HG03354 (cell line): ENCODE measurements around the gene TMEM185B.

Source experiments
- ATAC-seq: cut with Tn5 transposase; IDR thresholded peaks from one replicate; pipeline ENCODE4 v1.9.1; 2021; ENCODE audit warnings: mild to moderate bottlenecking; ENCODE audit not compliant: unreplicated experiment, poor library complexity, severe bottlenecking

Gene TMEM185B

GRCh38 chr2:120252225-120253020 lies 29.2 kb upstream of the TMEM185B start, which contains the start of gene RALB:
Gene RALB, plus strand, starts transcription at chr2:120252852. Its CDS starts 25,813 bp downstream, at chr2:120278665.
- peak; percentile 93 for ATAC-seq

GRCh38 chr2:120251880-120252224 lies 28.7 kb upstream of the TMEM185B start:
- ATAC-seq, result no peak

GRCh38 chr2:120251078-120251477 lies 27.9 kb upstream of the TMEM185B start:
- ATAC-seq, result no peak

GRCh38 chr2:120250640-120251039 lies 27.4 kb upstream of the TMEM185B start:
- ATAC-seq, result no peak

- no peak for ATAC-seq
These were observed 24.7 kb upstream of the TMEM185B start for GRCh38 chr2:120247851-120248250.

- ATAC-seq, result no peak
These were observed 23.5 kb upstream of the TMEM185B start for GRCh38 chr2:120246546-120247300.

- ATAC-seq, result no peak
These were observed 22.5 kb upstream of the TMEM185B start for GRCh38 chr2:120245520-120246332.

- no peak for ATAC-seq
These were observed 21.7 kb upstream of the TMEM185B start for GRCh38 chr2:120244656-120245519.

GRCh38 chr2:120243875-120244553 lies 20.8 kb upstream of the TMEM185B start:
- no peak for ATAC-seq

- no peak for ATAC-seq
These were observed 20.0 kb upstream of the TMEM185B start for GRCh38 chr2:120243211-120243610.

GRCh38 chr2:120241684-120242083 lies 18.5 kb upstream of the TMEM185B start:
- ATAC-seq, result no peak

- no peak for ATAC-seq
These were observed 17.8 kb upstream of the TMEM185B start for GRCh38 chr2:120240901-120241429.

- ATAC-seq, result no peak
These were observed 16.5 kb upstream of the TMEM185B start for GRCh38 chr2:120239488-120240287.

GRCh38 chr2:120238728-120239487 lies 15.7 kb upstream of the TMEM185B start:
- no peak for ATAC-seq

GRCh38 chr2:120237491-120237902 lies 14.3 kb upstream of the TMEM185B start:
- no peak for ATAC-seq

GRCh38 chr2:120236791-120237190 lies 13.6 kb upstream of the TMEM185B start:
- ATAC-seq, result no peak

GRCh38 chr2:120236316-120236715 lies 13.1 kb upstream of the TMEM185B start:
- no peak for ATAC-seq
